Fibroblast of upper back skin (primary cell): ENCODE data around the gene PLCH2.

Source experiments
- DNase-seq: peaks from one replicate; pipeline ENCODE4 v3.0.0-alpha.2; 2013

PLCH2 gene

DNA sequence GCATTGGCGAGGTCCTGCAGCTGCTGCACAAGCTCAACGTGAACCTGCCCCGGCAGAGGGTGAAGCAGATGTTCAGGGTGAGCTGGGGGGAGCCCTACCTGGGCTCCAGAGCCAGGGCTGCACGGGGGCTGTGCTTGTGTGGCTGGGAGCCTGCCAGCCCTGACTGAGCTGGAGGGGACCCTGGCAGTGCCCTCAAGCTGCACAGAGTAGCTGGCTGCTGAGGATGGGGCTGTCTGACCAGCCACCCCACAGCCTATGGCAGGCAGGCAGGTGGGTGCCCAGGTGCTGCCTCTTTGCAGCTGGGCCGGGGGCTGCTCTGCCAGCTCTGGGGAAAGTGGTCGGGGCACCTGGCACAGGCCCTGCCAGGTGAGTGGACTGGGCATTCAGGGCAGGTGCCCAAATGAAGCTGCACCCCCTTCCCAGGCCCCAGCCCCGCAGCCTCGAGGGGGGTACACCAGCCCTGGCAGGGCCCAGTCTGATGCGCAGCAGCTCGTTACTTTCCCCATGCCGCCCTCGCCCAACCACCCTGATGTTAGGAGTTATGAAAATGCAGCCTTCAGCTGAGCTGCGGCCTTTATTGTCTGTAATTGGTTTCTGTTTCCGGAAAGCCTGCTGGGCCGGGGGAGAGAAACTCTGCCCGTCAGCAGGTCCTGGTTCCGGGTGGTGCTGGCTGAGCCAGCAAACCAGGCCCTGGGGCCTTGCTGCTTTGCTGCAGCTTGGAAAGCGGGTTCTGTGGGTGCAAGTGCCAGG, 4.3 kb downstream of the PLCH2 start:
- DNase-seq = no peak

DNA sequence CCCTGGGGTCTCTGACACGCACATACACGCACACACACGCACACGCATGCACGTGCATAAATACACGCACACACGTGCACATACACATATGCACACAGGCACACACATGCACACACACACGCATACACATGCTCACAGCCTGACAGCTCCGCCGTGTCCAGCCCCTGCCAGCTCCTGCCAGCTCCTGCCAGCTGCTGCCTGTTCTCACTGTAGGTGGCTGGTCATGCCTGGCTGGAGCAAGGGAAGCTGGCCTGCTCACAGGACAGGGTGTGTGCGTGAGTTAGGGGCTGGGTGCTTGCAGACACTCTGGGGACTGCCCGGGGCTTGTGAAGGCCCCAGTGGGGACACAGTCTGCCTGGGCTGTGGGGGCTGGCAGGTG, 4.9 kb downstream of the PLCH2 start:
- DNase-seq = no peak

DNA sequence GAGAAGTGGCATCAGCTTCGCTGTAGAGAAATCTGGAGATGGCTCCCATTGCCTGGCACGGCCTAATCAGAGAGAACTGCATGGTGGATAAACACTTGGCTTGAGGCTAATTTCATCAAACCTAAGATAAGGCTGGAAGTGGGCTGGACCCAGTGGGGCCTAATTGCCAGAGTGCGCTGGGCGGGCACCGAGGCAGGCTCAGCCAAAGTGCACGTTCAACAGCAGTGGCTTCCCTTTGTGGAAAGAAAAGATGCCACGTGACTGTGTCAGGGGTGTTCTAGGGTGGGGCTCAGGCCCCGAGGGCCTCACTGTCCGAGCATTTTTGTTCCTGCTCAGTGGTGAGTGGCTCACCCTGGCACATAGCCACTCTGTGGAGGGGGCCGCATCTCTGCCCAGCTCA, 5.8 kb downstream of the PLCH2 start:
- no peak for DNase-seq

DNA sequence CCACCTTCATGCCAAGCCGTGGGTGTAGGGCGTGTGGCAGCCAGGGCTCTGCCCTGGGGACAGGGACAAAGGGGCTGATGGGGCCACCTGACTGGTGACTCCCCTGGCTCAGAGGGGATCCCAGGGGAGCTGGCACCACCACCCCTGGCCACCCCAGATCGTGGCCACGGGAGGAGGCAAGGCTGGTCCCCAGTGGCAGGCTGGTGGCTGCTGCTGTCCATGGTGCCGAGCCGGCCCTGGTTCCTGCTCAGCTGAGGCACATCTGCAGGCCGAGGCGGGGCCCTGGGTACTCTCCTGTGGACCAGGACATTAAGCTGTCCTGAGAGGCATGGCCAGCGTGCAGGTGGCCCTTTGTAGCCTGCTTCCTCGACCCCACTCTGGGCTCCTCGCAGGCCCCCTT, 6.5 kb downstream of the PLCH2 start:
- no peak for DNase-seq

DNA sequence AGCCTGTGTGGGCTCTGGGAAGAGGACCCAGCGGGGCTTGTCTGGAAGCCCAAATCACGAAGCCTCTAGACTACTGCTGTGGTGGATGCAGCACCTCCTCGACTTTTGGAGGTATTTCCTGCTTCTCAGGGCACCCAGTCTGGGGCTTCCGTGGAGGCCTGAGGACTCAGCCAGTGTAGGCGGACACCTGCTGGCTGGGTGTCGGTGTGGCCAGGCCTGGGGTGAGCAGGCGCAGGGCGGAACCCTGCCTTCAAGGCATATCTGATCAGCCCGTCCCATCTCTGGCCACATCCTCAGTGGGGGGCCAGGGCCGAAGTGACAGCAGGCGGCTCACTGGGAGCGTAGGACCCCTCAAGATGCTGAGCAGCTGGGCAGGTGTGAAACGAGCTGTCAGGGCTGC, 6.9 kb downstream of the PLCH2 start:
- DNase-seq = no peak

DNA sequence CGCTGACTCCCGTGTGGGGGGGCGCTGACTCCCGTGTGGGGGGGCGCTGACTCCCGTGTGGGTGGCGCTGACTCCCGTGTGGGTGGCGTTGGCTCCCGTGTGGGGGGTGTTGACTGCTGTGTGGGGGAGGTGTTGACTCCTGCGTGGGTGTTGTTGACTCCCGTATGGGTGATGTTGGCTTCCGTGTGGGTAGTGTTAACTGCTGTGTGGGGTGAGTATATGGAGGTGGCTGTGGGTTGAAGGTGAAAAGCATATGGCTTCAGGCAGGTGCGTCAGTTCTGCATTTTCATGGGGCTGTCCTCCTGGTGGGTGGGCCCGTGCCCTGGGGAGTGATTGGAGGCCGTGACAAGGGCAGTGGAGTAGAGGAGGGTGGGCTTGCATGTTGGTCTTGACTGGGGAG, 7.9 kb downstream of the PLCH2 start:
- DNase-seq = no peak

DNA sequence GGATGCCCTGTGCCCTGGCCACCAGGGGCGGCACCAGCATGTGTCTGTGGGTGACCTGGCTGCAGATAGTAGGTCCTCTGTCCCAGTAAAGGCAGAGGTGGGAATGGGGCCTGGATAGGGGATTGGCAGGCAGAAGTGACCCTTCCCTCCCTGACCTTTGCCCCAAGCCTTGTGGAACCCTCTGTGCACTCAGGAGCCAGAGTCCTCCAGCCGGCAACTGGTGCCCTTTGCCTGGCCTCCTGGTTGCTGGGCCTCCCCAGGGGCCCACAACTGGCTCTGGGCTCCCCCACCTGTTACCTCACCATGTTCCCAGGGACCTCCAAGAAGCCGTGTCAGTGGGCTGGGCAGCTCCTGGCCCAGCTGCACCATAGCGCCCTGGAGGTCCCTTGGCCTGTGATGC, 10.0 kb downstream of the PLCH2 start:
- DNase-seq = no peak

DNA sequence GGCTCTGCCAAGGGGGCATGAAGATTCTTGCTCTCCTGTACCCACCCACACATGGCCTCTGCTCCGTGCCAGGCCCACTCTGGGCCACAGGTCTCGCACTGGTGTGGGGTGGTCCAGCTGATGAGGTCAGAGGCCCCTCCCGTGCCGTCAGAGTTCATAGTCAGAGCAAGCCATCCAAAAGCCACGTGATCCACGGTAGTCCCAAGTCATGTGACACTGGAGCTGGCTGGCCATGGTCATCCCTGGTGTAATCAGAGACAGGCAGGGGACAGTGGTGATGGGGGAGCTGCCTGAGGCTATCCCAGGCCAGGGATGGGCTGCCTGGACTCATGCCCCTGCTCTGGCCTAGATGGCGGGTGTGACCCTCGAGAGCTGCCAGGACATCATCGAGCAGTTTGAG, 10.5 kb downstream of the PLCH2 start:
- no peak for DNase-seq

DNA sequence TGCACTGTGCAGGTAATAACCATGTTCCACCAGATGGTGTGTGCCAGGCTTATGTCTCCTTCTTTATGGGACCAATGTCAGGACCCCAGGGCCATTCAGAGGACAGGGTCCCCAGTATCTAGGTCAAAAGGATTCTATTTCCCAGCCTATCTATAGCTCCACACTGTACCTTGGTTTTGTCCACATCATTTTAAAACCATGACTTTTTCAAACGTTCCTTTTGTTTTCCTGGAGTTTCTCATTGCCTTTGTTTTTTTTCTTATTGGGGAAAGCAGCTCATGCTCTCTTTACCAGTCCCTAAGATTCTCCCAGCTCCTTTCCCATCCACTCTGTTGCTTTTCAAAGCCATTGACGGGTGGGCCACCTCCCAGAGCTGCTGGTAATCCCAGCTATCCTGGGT, 12.6 kb downstream of the PLCH2 start:
- DNase-seq = no peak

DNA sequence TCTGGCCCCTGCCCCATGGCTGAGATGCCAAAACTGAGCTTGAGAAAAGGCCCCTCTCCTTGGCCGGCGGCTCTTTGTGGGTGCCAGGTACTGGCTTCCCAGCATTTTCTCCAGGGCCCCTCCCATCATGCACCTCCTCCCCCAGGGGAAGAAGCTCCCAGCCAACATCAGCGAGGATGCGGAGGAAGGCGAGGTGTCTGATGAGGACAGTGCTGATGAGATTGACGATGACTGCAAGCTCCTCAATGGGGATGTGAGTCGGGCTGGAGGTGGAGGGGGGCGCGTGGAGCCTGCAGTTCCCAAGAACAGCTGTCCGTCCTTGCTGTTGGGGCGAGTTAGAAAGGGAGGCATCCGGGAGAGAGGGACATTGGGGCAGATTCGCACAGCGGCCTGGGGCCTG, 13.5 kb downstream of the PLCH2 start:
- DNase-seq = no peak

DNA sequence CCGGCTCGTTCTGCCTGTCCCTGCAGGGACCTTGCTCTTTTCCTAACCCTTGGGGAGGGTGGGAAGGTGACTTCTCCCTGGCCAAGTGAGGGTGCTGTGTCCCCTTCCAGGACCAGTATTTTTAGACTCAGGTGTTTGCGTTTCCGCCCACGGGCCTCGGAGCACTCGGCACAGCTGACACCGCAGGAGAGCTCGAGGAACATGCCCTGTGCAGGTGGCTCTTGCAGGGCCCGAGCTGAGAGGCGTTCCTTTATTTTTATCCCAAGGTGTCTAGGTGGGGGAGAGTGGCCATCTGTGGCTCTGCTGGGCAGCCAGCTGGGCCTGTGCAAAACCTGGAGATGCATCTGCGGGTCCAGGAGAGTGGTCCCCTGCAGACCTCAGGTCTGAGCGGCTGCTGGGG, 16.0 kb downstream of the PLCH2 start:
- no peak for DNase-seq

DNA sequence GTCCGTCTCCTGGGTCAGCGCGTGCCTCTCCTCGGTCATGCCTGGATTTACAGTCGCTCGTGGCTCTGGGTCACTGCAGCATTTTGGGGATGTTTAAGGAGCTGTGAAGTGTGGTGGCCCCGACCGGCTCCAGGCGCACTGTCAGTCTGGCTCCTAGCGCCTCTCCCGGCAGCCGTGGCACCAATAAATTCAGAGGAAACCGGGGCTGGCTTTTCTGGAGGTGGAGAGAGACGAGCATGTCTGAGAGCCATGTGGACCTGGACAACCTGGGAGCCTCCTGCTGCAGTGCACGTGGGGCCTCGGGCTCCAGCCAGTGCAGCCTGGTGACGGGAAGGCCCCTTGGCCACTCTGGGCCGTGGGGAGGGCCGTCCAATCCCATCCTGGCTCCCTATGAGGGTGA, 17.1 kb downstream of the PLCH2 start:
- DNase-seq = no peak

DNA sequence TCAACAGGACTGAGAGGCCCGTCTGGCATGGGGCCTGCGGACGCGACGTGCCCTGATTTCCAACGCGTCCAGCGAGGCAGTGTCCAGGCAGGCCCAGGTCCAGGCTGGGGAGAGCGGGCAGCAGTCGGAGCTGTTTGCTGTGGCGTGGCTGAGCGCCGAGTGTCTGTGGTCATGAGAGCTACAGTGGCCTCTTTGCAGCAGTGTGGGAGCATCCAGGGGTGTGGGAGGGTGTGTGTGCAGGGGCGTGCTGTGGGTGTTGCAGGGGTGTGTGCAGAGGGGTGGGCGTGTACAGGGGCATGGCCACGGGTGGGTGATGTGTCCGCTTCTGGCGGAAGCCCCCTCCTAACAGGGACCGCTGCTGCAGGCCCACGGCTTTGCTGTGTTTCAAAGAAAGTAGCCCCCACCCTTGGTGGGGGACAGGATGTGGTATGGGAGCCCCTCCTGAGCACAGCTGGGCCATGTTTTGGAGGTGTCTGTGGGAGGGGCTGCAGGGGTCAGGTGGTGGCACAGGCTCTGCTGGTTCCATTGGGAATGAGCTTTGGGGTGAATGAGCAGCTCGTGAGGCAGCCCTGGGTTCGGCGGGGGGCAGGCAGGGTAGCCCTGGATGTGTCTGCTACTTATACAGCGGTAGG, 17.7 kb downstream of the PLCH2 start:
- no peak for DNase-seq

DNA sequence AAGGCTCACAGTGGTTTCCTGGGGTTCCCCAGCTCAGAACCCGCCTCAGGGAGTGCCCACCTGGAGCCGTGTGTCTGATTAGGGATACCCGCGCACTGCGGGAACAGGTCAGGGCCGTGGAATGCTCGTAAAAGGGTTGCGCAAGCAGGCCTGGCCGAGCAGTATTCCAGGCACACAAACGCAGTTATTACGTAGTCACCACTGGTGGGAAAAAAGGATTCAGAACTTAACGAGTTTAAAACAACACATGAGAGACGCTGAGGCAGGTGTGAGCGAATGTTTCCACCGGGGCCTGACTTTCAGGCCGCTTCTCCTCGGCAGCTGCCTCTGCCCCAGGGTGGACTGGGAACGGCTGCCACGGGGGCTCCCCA, 18.2 kb downstream of the PLCH2 start:
- no peak for DNase-seq

DNA sequence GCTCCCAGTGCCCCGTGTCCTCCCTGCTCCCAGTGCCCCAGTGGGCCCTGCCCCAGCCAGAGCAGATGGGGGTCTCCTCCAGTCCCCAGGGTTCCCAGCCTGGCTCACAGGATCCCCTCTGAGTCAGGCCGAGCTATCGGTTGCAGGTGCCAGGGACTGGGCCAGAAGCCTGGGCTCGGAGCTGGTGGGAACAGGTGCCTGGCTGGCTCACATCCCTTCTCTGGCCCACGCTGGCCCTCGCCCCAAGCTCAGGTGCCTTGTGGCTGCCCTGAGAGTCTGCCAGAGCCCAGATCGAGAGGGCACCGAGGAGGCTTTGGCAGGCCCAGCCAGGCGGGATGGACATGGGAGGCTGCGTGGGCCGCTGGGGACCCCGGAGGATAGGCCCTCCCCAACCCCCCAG, 18.9 kb downstream of the PLCH2 start:
- no peak for DNase-seq

DNA sequence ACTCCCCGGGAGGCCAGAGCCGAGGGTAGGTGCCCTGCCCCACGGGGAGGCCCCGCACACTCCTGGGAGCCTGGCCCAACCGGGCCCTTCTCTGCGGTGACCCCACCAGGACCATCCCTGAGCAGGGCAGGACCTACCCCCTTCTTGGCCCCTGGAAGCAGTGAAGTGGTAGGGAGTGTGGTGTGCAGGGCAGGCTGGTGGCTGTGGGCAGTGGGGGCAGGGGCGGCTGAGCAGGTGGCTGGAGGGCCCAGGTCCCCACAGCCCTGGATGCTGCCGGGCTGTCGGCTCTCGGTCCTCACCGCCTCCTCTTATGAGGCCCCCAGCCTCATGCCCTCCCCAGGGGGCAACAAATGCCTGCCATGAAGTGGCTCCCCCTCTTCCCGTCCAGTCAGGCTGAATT, 19.5 kb downstream of the PLCH2 start:
- no peak for DNase-seq

DNA sequence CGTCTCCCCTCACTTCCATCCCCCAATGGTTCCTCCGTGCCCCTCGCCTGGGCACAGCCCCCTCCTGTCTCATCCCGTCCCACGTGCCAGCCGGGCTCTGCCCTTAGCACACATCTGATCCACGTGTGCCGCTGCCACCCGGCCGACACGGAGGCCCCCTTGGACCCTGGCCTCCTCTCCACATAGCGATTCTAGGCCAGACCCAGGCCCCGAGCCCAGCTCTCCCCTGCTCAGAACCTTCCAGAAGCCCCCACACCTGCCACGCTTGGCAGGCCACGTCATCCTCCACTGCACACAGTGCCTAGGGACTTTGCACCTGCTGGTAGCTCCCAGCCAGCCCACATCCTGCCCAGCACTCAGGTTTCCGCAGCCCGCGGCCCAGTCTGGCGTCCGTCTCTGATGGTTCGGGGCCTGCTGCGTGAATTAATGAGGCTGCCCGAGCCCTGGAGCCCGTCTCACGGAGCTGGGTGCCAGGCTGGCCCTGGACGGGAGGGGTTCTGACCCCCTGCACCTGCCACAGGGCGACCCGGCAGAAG, 20.1 kb downstream of the PLCH2 start:
- DNase-seq = no peak

DNA sequence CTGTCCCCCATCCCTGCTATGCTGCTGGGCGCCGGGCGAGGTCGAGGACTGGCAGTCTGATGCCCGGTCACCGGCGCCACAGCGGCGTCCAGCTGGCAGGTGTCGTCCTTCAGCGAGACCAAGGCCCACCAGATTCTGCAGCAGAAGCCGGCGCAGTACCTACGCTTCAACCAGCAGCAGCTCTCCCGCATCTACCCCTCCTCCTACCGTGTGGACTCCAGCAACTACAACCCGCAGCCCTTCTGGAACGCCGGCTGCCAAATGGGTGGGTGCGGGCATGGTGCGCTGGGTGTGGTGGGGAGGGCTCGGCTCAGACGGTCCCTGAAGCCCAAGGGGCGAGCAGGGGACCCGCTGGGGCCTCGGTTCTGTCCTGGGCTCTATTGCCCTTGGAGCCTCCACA, 20.7 kb downstream of the PLCH2 start:
- DNase-seq = no peak

DNA sequence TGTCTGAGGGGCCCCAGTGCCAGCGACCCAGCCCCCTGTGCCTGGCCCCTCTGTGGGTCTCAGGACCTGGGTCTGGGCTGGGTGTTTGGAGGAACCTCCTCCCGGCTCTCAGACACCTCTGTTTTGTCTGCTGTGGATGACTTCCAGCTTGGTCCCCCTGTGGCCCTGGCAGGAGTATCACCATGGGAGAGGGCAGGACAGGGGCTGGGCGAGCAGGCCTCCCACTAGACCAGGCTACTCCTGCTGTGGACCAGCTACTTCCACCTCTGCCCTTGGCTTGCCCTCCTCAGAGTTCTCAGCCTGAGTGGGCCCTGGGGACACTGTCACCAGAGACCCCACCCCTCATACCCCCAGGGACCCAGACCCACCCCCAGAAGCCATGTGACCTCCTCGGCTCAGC, 21.8 kb downstream of the PLCH2 start:
- DNase-seq = no peak

DNA sequence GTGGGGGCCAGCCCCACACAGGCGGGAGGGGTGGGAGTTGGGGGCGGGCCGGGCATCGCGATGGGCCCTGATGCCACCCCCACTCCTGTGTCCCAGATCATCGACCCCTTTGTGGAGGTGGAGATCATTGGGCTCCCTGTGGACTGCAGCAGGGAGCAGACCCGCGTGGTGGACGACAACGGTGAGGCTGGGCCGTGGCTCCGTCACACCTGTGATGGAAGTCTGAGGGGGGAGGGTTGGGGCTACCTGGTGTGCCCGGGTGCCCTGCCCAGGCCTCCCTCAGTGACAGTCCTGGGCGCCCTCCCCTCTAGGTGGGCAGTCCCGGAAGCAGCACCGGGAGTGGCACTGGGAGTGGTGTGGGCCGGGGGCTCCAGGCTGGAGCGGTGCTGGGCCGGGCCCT, 22.6 kb downstream of the PLCH2 start:
- DNase-seq = no peak

DNA sequence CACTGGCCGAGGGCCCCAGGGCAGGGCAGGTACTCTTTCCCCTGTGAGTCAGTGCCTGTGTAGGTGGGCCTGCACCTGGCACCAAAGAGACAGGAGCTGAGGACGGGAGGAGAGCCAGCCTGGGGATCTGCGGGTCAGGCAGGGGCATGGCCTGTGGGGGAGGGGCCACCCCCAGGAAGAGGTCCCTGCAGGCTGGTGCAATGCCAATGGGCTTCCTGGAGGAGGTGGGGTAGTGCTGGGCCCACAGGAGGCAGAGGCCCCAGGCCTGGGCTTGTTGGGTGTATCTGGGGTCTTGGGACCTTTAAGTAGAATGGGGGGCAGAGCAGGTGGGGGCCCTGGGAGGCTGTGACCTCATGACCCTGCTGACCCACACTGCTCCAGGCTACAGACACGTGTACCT, 23.2 kb downstream of the PLCH2 start:
- DNase-seq = no peak

DNA sequence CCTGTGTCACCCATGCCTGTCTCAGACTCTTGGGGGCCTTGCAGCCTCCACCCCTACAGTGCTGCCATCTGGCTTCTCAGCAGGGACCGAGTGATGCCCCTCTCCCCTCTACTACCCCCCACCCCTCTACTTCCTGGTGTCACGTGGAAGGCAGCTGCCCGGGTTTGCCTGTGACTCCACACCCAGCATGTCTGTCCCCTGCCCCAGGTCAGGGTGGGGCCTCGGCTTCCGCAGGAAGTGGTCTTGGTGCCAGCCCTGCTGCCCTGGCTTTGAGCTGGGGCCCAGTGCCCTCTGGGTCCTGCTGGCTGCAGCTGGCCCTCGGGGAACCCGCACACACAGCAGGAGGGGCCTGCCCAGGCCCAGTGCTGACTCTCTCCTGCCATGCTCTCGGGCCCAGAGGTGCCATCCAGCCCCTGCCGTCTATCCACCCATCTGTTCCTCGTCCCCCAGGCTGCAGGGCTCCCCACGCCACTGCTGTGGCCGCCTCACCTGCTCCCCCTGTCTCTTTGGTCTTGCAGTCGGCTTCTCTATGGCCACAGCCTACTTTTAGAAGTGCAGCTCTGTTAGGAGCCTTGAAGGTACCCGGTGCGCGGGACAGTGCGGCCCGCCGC, 24.0 kb downstream of the PLCH2 start:
- no peak for DNase-seq

DNA sequence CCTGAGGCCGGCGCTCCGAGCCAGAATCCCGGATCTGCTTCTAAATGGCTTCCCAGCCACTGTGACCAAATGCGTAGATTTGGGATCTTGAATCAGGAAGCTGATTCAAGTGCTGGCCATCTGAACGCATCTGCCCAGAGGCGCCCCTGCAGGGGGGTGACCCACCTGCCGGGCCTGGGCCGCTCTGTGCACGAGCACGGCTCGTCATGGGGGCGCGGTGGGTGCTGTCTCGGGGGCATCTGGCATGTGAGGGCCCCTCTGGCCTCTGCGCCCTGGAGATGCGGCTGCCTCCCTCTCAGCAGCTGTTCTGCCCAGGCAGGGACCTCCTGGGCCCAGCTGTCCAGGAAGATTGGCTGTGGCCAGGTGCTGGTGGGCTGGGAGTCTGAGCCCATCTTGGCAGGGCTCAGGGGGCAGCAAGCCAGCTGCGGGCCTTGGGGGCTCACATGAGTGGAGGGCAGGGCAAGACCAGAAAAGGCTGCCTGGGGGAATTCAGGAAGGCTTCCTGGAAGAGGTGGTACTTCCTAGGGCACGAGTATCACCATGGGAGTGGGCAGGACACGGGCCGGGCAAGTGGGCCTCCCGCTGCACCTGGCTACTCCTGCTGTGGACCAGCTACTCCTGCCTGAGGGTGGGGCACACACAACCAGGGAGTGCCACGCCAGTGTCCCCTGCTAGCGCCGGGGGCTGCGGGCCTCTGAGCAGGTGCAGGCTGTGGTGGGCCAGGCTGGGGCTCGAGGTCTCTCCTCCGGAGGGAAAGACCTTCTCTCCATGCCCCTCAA, 25.1 kb downstream of the PLCH2 start:
- DNase-seq = no peak

DNA sequence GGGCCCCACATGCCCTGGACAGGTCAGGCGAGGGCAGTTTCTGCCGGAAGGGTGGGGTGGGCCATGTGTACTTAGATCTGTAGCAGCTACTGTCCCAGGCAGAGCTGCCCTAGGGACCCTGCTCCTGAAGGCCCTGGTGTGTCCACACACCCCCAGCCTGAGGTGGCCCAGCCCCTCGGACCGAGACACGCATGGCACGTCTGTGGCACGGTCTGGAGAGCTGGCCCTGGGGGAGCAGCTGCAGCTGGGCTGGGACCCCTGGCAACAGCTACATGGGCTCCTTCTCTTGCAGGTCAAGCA, 25.7 kb downstream of the PLCH2 start:
- DNase-seq = no peak
